COR-L47 (cell line): ENCODE results near the gene TEDC2.

Source experiments
- DNase-seq: peaks from one replicate; lab custom pipeline; 2025; lab: John Stamatoyannopoulos, UW

TEDC2 gene

DNA sequence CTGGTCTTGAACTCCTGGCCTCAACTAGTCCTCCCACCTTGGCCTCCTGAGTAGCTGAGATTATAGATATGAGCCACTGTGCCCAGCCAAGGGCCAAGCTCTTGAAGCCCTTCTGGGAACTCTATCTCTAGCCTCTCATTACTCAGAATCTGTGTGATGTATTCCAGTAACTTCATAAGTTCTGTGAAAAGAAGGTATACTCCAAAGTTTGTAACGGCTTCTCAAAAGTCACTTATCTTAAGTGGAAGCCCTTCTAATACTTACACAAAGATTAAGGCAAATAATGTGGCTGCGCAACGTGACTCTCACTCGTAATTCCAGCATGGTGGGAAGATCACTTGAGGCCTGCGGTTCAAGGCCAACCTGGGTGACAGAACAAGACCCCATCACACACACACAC is 34.7 kb downstream of the TEDC2 start:
- DNase-seq, result no peak

DNA sequence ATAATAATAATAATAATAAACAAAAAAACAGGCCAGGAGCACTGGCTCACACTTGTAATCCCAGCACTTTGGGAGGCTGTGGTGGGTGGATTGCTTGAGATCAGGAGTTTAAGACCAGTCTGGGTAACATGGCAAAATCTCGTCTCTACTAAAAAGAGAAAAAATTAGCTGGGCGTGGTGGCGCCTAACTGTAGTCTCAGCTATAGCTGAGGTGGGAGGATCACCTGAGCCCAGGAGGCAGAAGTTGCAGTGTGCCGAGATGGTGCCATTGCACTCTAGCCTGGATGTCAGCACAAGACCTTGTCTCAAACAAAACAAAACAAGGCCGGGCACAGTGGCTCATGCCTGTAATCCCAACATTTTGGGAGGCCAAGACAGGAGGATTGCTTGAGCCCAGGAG is 35.1 kb downstream of the TEDC2 start:
- no peak for DNase-seq

- no peak for DNase-seq
Measured at GRCh38 chr16:2496223-2497115, 36.6 kb downstream of the TEDC2 start.

GRCh38 chr16:2497116-2497630 is 37.3 kb downstream of the TEDC2 start:
- no peak for DNase-seq

DNA sequence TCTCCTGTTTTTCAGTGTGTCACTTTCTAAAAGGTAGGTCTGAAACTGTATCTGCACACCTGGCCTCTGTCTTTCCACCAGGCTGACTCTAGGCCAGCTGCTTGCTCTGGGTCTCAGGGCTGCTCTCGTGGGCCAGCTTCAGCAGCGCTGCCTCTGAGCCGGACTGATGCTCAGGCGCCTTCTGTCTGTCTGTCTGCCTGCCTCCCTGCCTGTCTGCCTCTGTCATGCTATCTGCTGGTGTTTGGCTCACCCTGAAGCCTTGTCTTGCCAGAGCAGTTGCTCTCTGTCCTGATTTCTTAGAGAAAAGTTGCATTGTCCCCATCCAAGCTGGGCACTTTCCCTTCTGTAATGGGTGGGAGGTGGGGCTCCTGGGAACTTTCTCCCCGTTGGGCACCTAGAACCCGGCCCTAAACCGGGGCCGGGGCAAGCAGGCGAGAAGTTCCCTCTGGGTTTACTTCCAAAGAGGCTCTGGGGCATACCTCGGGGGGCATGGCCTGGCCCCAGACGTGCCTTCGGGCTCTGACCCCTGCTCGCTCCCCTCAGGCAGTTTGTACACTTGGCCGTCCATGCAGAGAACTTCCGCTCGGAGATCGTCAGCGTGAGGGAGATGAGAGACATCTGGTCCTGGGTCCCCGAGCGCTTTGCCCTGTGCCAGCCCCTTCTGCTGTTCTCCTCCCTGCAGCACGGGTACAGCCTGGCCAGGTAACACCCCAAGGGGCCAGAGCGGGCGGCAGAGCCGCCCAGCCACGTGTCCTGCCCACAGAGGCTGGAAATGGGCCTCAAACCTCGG is 38.0 kb downstream of the TEDC2 start:
- DNase-seq, result no peak

DNA sequence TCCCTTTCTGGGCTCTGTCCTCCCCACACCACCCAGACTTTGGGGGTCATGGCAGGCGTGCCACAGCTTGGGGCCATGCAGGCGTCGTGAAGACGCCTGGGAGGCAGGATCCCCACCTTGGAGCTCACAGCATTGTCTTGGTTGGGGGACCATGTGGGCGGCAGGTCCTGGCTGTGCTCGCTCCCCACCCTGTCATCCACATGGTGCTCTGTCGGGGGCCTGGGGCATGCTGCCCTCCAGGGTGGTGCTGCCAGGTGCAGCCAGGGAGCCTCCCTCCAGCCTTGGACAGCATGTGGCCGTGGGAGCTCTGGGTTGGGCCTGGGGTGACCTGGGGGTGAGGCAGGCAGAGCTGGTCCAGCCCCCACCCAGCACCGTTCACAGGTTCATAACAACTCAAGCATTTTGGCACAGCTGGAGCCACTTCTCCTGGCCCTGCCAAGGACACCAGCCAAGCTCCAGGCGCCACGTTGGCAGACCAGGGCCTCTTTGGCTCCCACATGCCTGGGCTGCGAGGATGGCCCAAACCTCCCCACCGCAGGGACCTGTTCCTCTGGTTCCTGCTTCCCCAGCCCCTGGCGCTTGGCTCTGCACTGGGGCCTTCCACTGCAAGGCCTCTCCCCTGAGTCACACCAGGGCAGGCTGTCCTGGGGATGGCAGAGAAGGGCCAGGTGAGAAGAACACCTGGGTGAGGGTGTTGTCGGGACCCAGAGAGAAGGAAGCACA is 38.8 kb downstream of the TEDC2 start:
- no peak for DNase-seq

- DNase-seq, result no peak
Measured at GRCh38 chr16:2499454-2499853, 39.5 kb downstream of the TEDC2 start.

DNA sequence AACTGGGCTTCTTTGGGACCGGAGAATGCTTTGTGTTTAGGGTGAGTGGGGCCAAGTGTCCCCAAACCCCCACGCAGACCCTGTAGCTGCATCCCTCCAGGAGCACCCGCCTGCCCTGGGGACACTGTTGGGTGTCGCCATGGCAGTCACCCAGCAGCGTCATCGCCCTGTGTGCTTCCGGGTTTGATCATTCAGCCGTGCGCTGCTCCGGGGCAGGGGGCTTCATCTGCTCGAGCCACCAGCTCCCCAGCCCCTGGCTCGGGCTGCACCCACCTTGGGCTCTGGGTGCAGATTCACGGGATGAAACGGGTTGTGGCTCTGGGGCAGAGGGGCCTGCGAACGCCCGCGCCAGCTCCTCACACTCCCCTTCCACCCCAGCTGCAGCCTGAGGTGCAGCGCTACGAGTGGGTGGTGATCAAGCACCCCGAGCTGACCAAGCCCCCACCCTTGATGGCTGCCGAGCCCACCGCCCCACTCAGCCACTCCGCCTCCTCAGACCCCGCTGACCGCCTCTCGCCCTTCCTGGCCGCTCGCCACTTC is 40.1 kb downstream of the TEDC2 start:
- no peak for DNase-seq

DNA sequence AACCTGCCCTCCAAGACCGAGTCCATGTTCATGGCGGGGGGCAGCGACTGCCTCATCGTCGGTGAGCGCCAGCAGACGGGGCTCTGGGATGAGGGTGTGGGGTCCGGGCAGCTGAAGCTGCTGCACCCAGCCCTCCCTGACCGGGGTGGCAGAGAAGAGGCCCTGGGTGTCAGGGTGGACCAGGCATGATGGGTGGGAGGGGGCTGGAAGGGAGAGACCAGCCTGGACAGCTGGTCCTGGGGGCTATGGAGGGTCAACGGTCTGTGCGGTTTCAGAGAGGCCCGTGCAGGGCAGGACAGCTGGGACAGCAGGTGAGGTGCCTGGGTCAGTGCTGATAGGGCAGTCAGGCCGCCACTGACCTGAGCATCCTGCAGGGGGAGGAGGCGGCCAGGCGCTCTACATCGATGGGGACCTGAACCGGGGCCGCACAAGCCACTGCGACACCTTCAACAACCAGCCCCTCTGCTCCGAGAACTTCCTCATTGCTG is 40.6 kb downstream of the TEDC2 start:
- DNase-seq, result no peak

- DNase-seq, result peak; percentile 69
Measured at GRCh38 chr16:2500918-2501750, 41.2 kb downstream of the TEDC2 start.

DNA sequence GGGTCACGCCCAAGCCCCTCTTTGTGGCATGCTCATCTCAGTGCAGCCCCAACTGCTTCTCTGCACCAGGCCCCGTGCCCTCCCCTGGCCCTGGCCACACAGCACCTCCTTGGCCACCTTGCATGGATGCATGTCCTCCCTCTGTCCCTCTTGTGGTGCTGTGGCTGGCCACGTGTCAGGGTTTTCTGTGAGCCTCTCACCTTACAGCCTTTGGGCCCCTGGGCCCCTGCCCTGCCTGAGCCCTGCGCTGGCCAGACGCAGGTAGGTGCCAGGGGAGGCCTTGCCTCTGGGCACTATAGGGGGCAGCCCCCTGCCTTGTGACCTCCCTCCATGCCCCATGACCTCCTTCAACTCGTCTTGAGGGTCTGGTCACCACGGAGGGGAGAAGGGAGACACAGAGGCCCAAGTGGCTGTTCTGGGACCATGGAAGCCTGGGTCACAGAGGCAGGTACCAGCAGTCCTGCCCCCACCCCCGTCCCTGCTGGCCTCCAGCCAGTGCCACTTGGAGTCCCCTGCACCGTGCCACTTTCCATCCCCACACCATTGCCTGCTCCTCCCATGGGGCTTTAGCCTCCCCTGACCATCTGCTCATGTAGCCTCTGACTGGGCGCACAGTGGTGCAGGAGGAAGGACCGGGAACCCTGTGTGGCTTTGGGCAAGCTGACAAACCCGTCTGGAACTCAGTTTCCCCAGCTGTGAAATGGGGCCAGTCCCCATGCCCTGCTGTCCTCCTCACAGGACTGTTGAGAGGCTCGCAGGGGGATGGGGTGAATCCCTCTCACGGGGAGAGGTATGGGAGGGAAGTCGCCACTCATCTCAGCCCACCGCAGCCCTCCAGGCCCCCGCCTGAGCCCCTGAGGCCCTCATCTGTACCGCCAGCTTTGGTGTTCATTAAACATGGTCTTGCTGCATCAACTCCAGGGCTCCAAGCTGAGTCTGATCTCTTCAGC is 42.3 kb downstream of the TEDC2 start:
- no peak for DNase-seq

GRCh38 chr16:2505695-2506094 is 45.8 kb downstream of the TEDC2 start:
- DNase-seq, result no peak

DNA sequence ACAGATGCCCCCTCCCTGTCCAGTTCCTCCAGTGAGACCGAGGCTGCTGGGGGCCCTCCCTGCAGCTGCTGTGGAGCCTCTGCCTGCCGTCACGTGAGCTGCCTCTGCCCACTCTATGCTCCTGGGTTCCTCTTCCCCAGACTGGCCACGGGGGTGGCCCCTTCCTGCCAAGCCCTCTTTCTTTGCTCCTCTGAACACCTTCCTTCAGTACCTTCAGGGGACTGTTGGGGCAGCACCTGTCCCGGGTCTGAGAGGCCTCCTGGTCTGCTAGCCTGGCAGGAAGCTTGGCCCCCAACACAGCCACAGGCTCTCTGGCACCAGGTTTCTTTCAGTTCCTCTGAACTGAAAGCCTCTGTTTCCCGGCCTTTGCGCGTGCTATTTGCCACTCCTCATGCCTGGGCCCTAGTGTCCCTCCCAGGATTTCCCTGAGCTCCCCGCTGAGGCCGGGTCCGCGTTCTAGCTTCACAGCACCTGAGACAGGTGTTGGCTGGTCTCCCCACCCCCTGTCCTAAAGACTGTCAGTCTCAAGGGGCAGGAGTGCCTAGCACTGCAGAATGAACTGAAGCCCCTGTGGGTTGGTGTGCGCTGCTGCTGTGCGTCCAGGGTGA is 47.2 kb downstream of the TEDC2 start:
- DNase-seq, result no peak

GRCh38 chr16:2507665-2508064 is 47.8 kb downstream of the TEDC2 start:
- no peak for DNase-seq

GRCh38 chr16:2508722-2509400 is 49.0 kb downstream of the TEDC2 start:
- DNase-seq, result no peak

DNA sequence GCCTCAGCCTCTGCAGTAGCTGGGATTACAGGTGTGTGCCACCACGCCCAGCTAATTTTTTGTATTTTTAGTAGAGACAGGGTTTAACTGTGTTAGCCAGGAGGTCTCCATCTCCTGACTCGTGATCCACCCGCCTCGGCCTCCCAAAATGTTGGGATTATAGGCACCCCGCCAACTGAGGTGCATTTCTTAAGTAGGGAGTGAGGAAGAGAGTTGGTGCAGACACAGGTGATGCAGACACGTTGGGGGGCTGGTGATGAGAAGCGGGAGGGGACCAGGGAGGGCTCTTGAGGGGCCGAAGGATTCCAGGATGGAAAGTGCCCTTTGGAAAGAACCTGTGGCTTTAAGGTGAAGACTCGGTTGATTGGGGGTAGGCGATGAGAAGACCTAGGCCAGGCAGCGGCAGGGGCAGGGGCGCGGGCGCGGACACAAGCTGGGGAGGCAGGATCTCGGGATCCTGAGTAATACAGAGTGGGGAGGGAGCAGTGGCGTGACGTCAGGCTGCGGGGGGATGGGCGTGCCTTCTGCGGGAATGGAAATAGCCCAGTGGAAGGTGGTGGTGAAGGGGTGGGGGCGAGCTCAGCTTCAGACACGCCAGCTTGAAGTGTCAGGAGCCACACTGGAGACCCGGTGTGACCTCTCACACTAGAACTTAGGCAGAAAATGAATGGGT is 51.4 kb downstream of the TEDC2 start:
- DNase-seq, result no peak

- DNase-seq, result no peak
Measured at GRCh38 chr16:2511996-2512734, 52.3 kb downstream of the TEDC2 start.
